Hematopoietic multipotent progenitor cell treated with erythropoietin and hydrocortisone succinate and interleukin-3 and kit ligand, for 8 days (in vitro differentiated cells): ENCODE measurements around the gene SMIM10L2A.
A peak's percentile ranks its signal among the peaks of the same experiment; 100 is the strongest.
"Not testable (repeated sequence)": the region's sequence is repeated elsewhere in the genome, so short reads cannot be mapped to it uniquely, and the experiment has no call there.

ENCODE experiments used
- DNase-seq: peaks from one replicate; pipeline ENCODE4 v3.0.0-alpha.2; 2015

SMIM10L2A gene

DNA sequence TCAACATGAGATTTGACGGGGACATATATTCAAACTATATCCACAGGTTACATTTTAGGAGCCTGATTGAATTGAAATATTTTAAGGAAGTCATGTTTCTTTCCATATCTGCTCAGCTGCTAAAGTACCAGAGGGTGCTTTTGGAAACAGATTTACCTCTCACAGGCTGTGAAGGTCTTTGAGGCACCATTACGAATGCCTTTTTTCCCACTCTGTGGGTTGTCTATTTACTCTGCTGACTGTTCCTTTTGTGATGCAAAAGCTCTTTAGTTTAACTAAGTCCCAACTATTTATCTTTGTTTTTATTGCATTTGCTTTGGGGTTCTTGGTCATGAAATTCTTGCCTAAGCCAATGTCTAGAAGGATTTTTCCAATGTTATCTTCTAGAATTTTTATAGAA, 40.0 kb downstream of the SMIM10L2A start:
- not testable (repeated sequence) for DNase-seq

- peak; percentile 4 for DNase-seq
These were observed 42.2 kb downstream of the SMIM10L2A start for GRCh38 chrX:135463937-135464336.

DNA sequence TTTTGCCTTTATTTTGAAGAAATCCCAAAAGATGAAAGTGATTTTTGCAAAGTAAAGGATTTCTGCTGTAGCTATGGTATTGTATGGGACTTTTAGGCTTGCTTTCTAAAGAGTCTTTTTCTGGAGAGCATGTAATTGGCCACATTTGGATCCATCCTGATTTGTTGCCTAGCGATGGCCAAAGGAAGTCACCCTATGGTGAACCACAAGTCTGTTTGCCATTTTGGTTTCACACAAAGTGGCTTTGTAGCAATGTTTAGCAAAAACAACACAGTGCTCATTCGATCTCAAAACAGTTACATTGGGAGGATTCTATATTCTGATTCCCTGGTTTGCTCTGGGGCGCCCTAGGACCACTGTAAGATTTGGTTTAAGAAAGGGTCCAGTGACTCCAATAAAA, 54.6 kb downstream of the SMIM10L2A start:
- no peak for DNase-seq

GRCh38 chrX:135477576-135477975, 55.8 kb downstream of the SMIM10L2A start:
- DNase-seq: peak; percentile 74
